GM21447 (cell line): ENCODE data around the gene LITAF.

Source experiments
- ATAC-seq: cut with Tn5 transposase; IDR thresholded peaks from one replicate; pipeline ENCODE4 v1.9.1; 2021; ENCODE audit not compliant: unreplicated experiment

The LITAF gene

GRCh38 chr16:11497851-11498289 is 88.8 kb downstream of the LITAF start:
- ATAC-seq, result no peak
